PC-3 (cell line): ENCODE measurements around the gene SMYD3. TPM values are rescaled to one million over a fixed set of nuclear protein-coding genes. Genes with fewer than 3 reads are reported as not detected.

Experiments used
- ATAC-seq: fragments of 200-7000 bp; cut with Tn5 transposase; 2 replicates; pipeline ENCODE4 v1.9.1; 2020; ENCODE audit warnings: mild to moderate bottlenecking, moderate library complexity
- BruUV-seq: library from RNA; stranded (reverse); fragments of 400-500 nt; replicated peaks from 2 replicates; lab custom pipeline; 2021; lab: Mats Ljungman, UMichigan
- CTCF ChIA-PET: fragments of 300-600 bp; sonication (Branson Sonifier 250); formaldehyde crosslinking; loops from one replicate; lab custom pipeline; 2022; ENCODE audit warnings: antibody characterized with exemption; lab: Charles Lee
- POLR2A ChIA-PET: fragments of 300-600 bp; sonication (Branson Sonifier 250); formaldehyde crosslinking; loops from one replicate; lab custom pipeline; 2022; ENCODE audit warnings: antibody characterized with exemption; ENCODE audit not compliant: unreplicated experiment; lab: Charles Lee
- DNase-seq: peaks from one replicate; pipeline ENCODE4 v3.0.0-alpha.2; 2015
- H2AFZ ChIP-seq: fragments of 300-600 bp; sonication (generic); 2 replicates; pipeline ENCODE4 v1.6.0; 2016; ENCODE audit warnings: antibody characterized with exemption, low read length
- H3F3A ChIP-seq: fragments of 300-600 bp; sonication (generic); one replicate; pipeline ENCODE4 v1.6.0; 2017; ENCODE audit warnings: antibody characterized with exemption, low read length, control low read depth, mild to moderate bottlenecking; ENCODE audit not compliant: unreplicated experiment
- H3K27ac ChIP-seq: fragments of 300-600 bp; sonication (generic); 2 replicates; pipeline ENCODE4 v1.5.1; 2016; ENCODE audit warnings: mild to moderate bottlenecking, low read length
- H3K27me3 ChIP-seq: fragments of 300-600 bp; sonication (generic); 2 replicates; pipeline ENCODE4 v1.6.1; 2016; ENCODE audit warnings: low read length, mixed read lengths
- H3K36me3 ChIP-seq: fragments of 300-600 bp; sonication (generic); 2 replicates; pipeline ENCODE4 v1.6.1; 2016; ENCODE audit warnings: low read depth, mixed run types, low read length, mixed read lengths
- H3K4me1 ChIP-seq: fragments of 300-600 bp; sonication (generic); 2 replicates; pipeline ENCODE4 v1.5.1; 2016; ENCODE audit warnings: low read length; ENCODE audit not compliant: insufficient read depth
- H3K4me2 ChIP-seq: fragments of 300-600 bp; sonication (generic); 2 replicates; pipeline ENCODE4 v1.6.0; 2016; ENCODE audit warnings: low read length
- H3K4me3 ChIP-seq: fragments of 300-600 bp; sonication (generic); 2 replicates; pipeline ENCODE4 v1.5.1; 2016; ENCODE audit warnings: mild to moderate bottlenecking, low read length, mixed read lengths
- H3K79me2 ChIP-seq: fragments of 300-600 bp; sonication (generic); 2 replicates; pipeline ENCODE4 v1.6.1; 2017; ENCODE audit warnings: low read length, mixed read lengths
- H3K9ac ChIP-seq: fragments of 300-600 bp; sonication (generic); 2 replicates; pipeline ENCODE4 v1.6.0; 2016; ENCODE audit warnings: mild to moderate bottlenecking, low read length
- H3K9me2 ChIP-seq: fragments of 300-600 bp; sonication (generic); replicated peaks from 2 replicates; pipeline ENCODE4 v1.6.1; 2016; ENCODE audit warnings: mixed run types, low read length, mixed read lengths
- H3K9me3 ChIP-seq: fragments of 300-600 bp; sonication (generic); 2 replicates; pipeline ENCODE4 v1.6.1; 2016; ENCODE audit warnings: low read length, mixed read lengths
- H4K20me1 ChIP-seq: fragments of 300-600 bp; sonication (generic); 2 replicates; pipeline ENCODE4 v1.6.1; 2016; ENCODE audit warnings: low read length, mixed read lengths
- EZH2 ChIP-seq: fragments of 300-600 bp; sonication (generic); IDR thresholded peaks from one replicate; pipeline ENCODE4 v1.6.1; 2017; ENCODE audit warnings: antibody characterized with exemption, mild to moderate bottlenecking, low read length; ENCODE audit not compliant: unreplicated experiment
- EZH2phosphoT487 ChIP-seq: fragments of 300-600 bp; sonication (generic); IDR thresholded peaks from 2 replicates; pipeline ENCODE4 v1.6.1; 2018; ENCODE audit warnings: mild to moderate bottlenecking, antibody characterized with exemption, low read length, borderline replicate concordance
- intact Hi-C: fragments of 100-400 bp; cut with micrococcal nuclease; formaldehyde crosslinking; loops from 2 replicates; pipeline ENCODE4 v1.9.0; 2023
- total RNA-seq: library from RNA; depleted of rRNA; stranded (reverse); fragments of >200 nt; gene quantifications from 2 replicates; pipeline ENCODE4 v1.2.3, GENCODE V29; 2014
- TF ChIP-seq, protein P1 (sequence below): fragments of 300-600 bp; sonication (generic); conservative IDR thresholded peaks from 2 replicates; pipeline ENCODE4 v1.5.1; 2017; ENCODE audit warnings: antibody characterized with exemption, low read depth, mild to moderate bottlenecking, low read length

SMYD3 gene
- total RNA-seq, 1 experiment from 2014 or later, result 33.0 TPM

DNA sequence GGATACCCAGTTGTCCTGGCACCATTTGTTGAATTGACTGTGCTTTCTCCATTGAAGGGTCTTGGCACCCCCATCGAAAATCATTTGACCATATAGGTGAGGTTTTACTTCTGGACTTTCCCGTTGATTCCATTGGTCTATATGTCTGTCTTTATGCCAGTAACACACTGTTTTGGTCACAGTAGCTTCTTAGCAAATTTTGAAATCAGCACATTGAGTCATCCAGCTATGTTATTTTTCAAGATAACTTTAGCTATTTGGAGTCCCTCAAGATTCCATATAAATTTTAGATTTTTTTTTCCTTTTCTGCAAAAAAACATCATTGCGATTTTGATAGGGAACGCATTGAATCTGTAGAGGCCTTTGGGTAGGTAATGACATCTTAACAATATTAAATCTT lies 235.6 kb downstream of the SMYD3 start:
- Histone ChIP-seq H3K36me3 (no peaks in the 10 kb centered on the region), H3K27me3 (no peaks in the 10 kb centered on the region), H3K9ac (no peak overlapping the region), H4K20me1 (no peaks in the 10 kb centered on the region), H2AFZ (no peak overlapping the region), H3K9me3 (no peaks in the 10 kb centered on the region), H3K79me2 (no peaks in the 10 kb centered on the region), H3F3A (no peaks in the 10 kb centered on the region), H3K4me2 (no peak overlapping the region), H3K9me2 (no peaks in the 10 kb centered on the region), H3K4me1 (no peaks in the 10 kb centered on the region), H3K4me3 (no peak overlapping the region), H3K27ac (no peak overlapping the region)
- ChIA-PET CTCF (interaction anchor here (0.9 kb wide), 1 partner anchor 9 kb away, joined by 3 read pairs; no protein-coding TSS in a partner anchor), POLR2A (no interaction called here)
- BruUV-seq, result no TSS peak
- DNase-seq, result no peak
- TF ChIP-seq, protein P1, sequence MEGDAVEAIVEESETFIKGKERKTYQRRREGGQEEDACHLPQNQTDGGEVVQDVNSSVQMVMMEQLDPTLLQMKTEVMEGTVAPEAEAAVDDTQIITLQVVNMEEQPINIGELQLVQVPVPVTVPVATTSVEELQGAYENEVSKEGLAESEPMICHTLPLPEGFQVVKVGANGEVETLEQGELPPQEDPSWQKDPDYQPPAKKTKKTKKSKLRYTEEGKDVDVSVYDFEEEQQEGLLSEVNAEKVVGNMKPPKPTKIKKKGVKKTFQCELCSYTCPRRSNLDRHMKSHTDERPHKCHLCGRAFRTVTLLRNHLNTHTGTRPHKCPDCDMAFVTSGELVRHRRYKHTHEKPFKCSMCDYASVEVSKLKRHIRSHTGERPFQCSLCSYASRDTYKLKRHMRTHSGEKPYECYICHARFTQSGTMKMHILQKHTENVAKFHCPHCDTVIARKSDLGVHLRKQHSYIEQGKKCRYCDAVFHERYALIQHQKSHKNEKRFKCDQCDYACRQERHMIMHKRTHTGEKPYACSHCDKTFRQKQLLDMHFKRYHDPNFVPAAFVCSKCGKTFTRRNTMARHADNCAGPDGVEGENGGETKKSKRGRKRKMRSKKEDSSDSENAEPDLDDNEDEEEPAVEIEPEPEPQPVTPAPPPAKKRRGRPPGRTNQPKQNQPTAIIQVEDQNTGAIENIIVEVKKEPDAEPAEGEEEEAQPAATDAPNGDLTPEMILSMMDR, result no peak
- TF ChIP-seq EZH2, result no peak
- no peak for TF ChIP-seq EZH2phosphoT487
- intact Hi-C loops, result no loop called here
- ATAC-seq, result no peak

DNA sequence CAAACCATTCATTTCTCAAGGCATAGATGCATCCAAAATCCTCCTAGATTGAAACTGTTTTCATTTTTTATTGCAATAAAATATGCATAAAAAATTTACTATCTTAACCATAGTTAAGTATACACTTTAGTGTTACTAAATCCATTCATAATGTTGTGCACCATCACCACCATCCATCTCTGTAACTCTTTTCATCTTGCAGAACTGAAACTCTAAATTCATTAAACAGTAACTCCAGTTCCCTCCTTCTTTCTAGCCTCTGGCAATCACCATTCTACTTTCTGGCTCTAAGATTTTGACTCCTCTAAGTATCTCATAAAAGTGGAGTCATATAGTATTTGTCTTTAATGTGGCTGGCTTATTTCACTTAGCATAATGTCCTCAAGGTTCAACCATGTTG lies 236.8 kb downstream of the SMYD3 start:
- POLR2A ChIA-PET, result no interaction called here

DNA sequence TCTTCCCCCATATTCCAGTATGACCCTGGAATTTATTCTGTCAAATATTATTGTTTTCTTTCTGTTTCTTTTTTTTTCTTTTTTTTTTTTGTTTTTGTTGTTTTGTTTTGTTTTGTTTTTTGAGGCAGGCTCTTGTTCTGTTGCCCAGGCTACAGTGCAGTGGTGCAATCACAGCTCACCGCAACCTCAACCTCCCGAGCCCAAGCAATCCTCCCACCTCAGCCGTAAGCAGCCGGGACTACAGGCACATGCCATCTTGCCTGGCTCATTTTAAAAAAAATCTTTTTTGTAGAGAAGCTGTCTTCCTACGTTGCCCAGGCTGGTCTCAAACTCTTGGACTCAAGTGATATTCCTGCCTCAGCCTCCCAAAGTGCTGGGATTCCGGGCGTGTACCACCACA lies 237.6 kb downstream of the SMYD3 start:
- BruUV-seq, result no TSS peak
- Histone ChIP-seq H3K79me2 (no peaks in the 10 kb centered on the region), H3K27me3 (no peaks in the 10 kb centered on the region), H3K4me2 (no peak overlapping the region), H3K9me3 (no peaks in the 10 kb centered on the region), H3K9ac (no peak overlapping the region), H3K4me1 (no peaks in the 10 kb centered on the region), H3K36me3 (no peaks in the 10 kb centered on the region), H3K27ac (no peak overlapping the region), H3K4me3 (no peak overlapping the region), H3F3A (no peaks in the 10 kb centered on the region), H3K9me2 (no peaks in the 10 kb centered on the region), H4K20me1 (no peaks in the 10 kb centered on the region), H2AFZ (no peak overlapping the region)
- TF ChIP-seq EZH2, result no peak
- no peak for TF ChIP-seq EZH2phosphoT487
- ATAC-seq, result no peak
- ChIA-PET POLR2A (no interaction called here), CTCF (no interaction called here)
- intact Hi-C loops, result no loop called here
- no peak for DNase-seq

More for the DNA sequence above, 236.8 kb downstream of the SMYD3 start:
- Histone ChIP-seq H3K9ac (no peak overlapping the region), H3K9me3 (no peaks in the 10 kb centered on the region), H3F3A (no peaks in the 10 kb centered on the region), H3K4me3 (no peak overlapping the region), H2AFZ (no peak overlapping the region), H3K9me2 (no peaks in the 10 kb centered on the region), H3K4me1 (no peaks in the 10 kb centered on the region), H3K79me2 (no peaks in the 10 kb centered on the region), H4K20me1 (no peaks in the 10 kb centered on the region), H3K27me3 (no peaks in the 10 kb centered on the region), H3K36me3 (no peaks in the 10 kb centered on the region), H3K4me2 (no peak overlapping the region), H3K27ac (no peak overlapping the region)
- TF ChIP-seq EZH2 (no peak), EZH2phosphoT487 (no peak)
- TF ChIP-seq, protein P1, result no peak
- intact Hi-C loops, result no loop called here
- BruUV-seq, result no TSS peak
- CTCF ChIA-PET, result no interaction called here
- DNase-seq (no peak), ATAC-seq (no peak)
